A172 (cell line): ENCODE data around the gene MCU. TPM values are rescaled to one million over a fixed set of nuclear protein-coding genes. Genes with fewer than 3 reads are reported as not detected.

Experiments
- total RNA-seq: library from RNA; depleted of rRNA; stranded (reverse); fragments of >200 nt; shearing (Covaris generic); gene quantifications from 2 replicates; pipeline ENCODE4 v1.2.3, GENCODE V29; 2014; rRNA removed

MCU gene
- total RNA-seq, 1 experiment from 2014 or later = 65.2 TPM

Other genes starting within 250 kb of the MCU start
- 76.0 and 85.2 TPM in 2 replicates for gene MICU1, start 66.1 kb upstream of the MCU start, total RNA-seq
- gene OIT3, start 201.6 kb downstream of the MCU start, total RNA-seq = not detected in 2 replicates